ENCODE results near the gene SPAG7. TPM values are rescaled to one million over a fixed set of nuclear protein-coding genes. Genes with fewer than 3 reads are reported as not detected.

Gene SPAG7
- polyA plus RNA-seq, 1 of the 3 experiments (the other 2 are of a cell fraction), result 133 TPM

- peaks cover 46% of the 10 kb centered on the region for H3K79me2 ChIP-seq (ENCODE audit: insufficient read depth)
- H3K4me1 ChIP-seq (ENCODE audit: control insufficient read depth in 1 of 2, insufficient read depth in 2 of 2, low read depth in 1 of 2, low read length in 1 of 2), result peaks cover 16 to 24% of the 10 kb centered on the region in 2 experiments; a peak in 3 of 4 replicates
- H3K4me2 ChIP-seq, result peak overlapping the region; percentile 97
- H3K27me3 ChIP-seq (ENCODE audit: insufficient read depth), result no peaks in the 10 kb centered on the region
- no peaks in the 10 kb centered on the region for H4K20me1 ChIP-seq (ENCODE audit: insufficient read depth)
- peak; percentile 81; the same call in 1 of the 2 replicates for TF ChIP-seq MAX (IDR thresholded peaks at IDR 0.05; ENCODE audit: low read depth)
- TF ChIP-seq RFX5 (IDR thresholded peaks at IDR 0.05; ENCODE audit: low read length), result peak; percentile 87
- peak; percentile 45 for TF ChIP-seq GABPA (IDR thresholded peaks at IDR 0.05; ENCODE audit: low read depth)
- TF ChIP-seq MXI1 (IDR thresholded peaks at IDR 0.05; ENCODE audit: low read depth, low read length), result 0 out of 2 replicates have a peak, but pooled peaks have one; percentile 31
- peak; percentile 98 for TF ChIP-seq IRF3 (IDR thresholded peaks at IDR 0.05; ENCODE audit: low read depth, low read length)
- 0 out of 2 replicates have a peak, but pooled peaks have one; percentile 22 for TF ChIP-seq USF2 (IDR thresholded peaks at IDR 0.05; ENCODE audit: borderline replicate concordance, low read depth, low read length)
- TF ChIP-seq YY1 (IDR thresholded peaks at IDR 0.05; ENCODE audit: low read depth), result no peak
- peak; percentile 94 for TF ChIP-seq CHD2 (IDR thresholded peaks at IDR 0.05; ENCODE audit: low read length, partially characterized antibody)
- TF ChIP-seq PBX3 (IDR thresholded peaks at IDR 0.05), result peak; percentile 100
- 0 out of 2 replicates have a peak, but pooled peaks have one; percentile 18 for TF ChIP-seq FOXJ3 (CRISPR knock-in tag; IDR thresholded peaks at IDR 0.05)
- no peak for TF ChIP-seq NFIC (IDR thresholded peaks at IDR 0.05; ENCODE audit: borderline replicate concordance)
- TF ChIP-seq ELF1 (IDR thresholded peaks at IDR 0.05), result peak; percentile 75
- TF ChIP-seq NRF1 (IDR thresholded peaks at IDR 0.05; ENCODE audit: low read depth, low read length), result 0 out of 2 replicates have a peak, but pooled peaks have one; percentile 14
- TF ChIP-seq SIN3A (IDR thresholded peaks at IDR 0.05; ENCODE audit: borderline replicate concordance, low read depth, low read length), result no peak
- TF ChIP-seq POLR2AphosphoS5 (IDR thresholded peaks at IDR 0.05; ENCODE audit: low read depth, low read length), result peak; percentile 8; the same call in 1 of the 2 replicates
- TF ChIP-seq USF1 (IDR thresholded peaks at IDR 0.05; ENCODE audit: borderline replicate concordance, low read depth), result no peak
- H3F3A ChIP-seq (replicated peaks; ENCODE audit: insufficient read depth), result peaks cover 24% of the 10 kb centered on the region
- H3K9me3 ChIP-seq, result no peaks in the 10 kb centered on the region
- peak overlapping the region; percentile 59 to 72 for H3K4me3 ChIP-seq (ENCODE audit: low read depth in 2 of 2, low read length in 1 of 2)
- peak overlapping the region; percentile 93 to 96 for H3K27ac ChIP-seq (ENCODE audit: low read depth in 2 of 2, low read length in 1 of 2)
- peaks cover 2 to 20% of the 10 kb centered on the region in 2 experiments for H3K36me3 ChIP-seq (replicated peaks in 1 of 2; ENCODE audit: control insufficient read depth in 1 of 2, insufficient read depth in 2 of 2, low read length in 1 of 2)
- ChIA-PET POLR2A (interaction anchor here (0.6 to 4.2 kb wide), 12 partner anchors 8 to 231 kb away, joined by 3 to 56 read pairs (median 5); partner anchors contain the start of genes ENO3, INCA1, KIF1C and PFN1), CTCF (interaction anchor here (0.8 to 6.6 kb wide), 10 partner anchors 10 to 94 kb away, joined by 3 to 52 read pairs (median 5); partner anchors contain the start of genes CAMTA2, ENO3, RNF167 and SLC25A11)
- H3K9ac ChIP-seq, result peak overlapping the region; percentile 77
- peak; percentile 94 for DNase-seq
- H3K9me2 ChIP-seq, result no peaks in the 10 kb centered on the region
- H2AFZ ChIP-seq (ENCODE audit: low read depth), result no peak overlapping the region; the same call in 1 of the 2 replicates
- 2% methylated on average over 30 of the region's 42 CpGs for WGBS (ENCODE audit: low lambda C conversion rate)
These were observed 626 bp downstream of the SPAG7 start for GRCh38 chr17:4966844-4967538.

Data from SK-N-SH (cell line).